ENCODE results near the gene IL1A. TPM values are rescaled to one million over a fixed set of nuclear protein-coding genes. Genes with fewer than 3 reads are reported as not detected.
A peak's percentile ranks its signal among the peaks of the same experiment; 100 is the strongest.

Gene IL1A
- total RNA-seq, 1 donor from 2014 or later = 3.2 TPM

DNA sequence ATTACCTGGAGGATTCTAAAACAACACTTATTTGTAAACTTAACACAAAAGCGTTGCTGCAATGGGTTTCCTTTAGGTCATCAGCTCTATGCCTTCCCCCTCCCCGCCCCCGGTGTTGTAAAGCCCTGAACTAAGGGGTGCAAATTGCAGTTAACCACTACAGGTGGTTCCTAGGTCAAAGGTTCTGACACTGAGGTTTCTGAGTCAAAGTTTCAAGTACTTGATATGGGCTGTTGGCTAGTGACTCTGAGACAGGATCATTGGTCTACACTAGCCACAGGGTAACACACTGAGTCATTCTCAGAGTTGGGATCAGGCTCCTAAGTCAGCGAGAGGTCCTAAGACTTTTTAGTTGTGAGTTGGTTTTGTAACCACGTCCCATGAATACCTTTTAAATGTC, 36.8 kb upstream of the IL1A start:
- no peak overlapping the region for H3K27ac ChIP-seq
- peaks cover 2% of the 10 kb centered on the region for H3K36me3 Mint-ChIP-seq
- no peaks in the 10 kb centered on the region for H4K20me1 ChIP-seq (ENCODE audit: low read depth)
- H3K27ac Mint-ChIP-seq = peak overlapping the region; percentile 42
- no peaks in the 10 kb centered on the region for H3K27me3 ChIP-seq
- no peaks in the 10 kb centered on the region for H3K9me3 ChIP-seq (ENCODE audit: low read depth)
- no peaks in the 10 kb centered on the region for H3F3A ChIP-seq (ENCODE audit: low read depth)
- H3K4me2 ChIP-seq = no peak overlapping the region
- peaks cover 5% of the 10 kb centered on the region for H3K4me1 Mint-ChIP-seq
- no peak overlapping the region for H3K4me3 ChIP-seq
- DNase-seq (ENCODE audit: low spot score) = no peak
- H3K4me3 Mint-ChIP-seq = no peak overlapping the region
- TF ChIP-seq, protein P1, sequence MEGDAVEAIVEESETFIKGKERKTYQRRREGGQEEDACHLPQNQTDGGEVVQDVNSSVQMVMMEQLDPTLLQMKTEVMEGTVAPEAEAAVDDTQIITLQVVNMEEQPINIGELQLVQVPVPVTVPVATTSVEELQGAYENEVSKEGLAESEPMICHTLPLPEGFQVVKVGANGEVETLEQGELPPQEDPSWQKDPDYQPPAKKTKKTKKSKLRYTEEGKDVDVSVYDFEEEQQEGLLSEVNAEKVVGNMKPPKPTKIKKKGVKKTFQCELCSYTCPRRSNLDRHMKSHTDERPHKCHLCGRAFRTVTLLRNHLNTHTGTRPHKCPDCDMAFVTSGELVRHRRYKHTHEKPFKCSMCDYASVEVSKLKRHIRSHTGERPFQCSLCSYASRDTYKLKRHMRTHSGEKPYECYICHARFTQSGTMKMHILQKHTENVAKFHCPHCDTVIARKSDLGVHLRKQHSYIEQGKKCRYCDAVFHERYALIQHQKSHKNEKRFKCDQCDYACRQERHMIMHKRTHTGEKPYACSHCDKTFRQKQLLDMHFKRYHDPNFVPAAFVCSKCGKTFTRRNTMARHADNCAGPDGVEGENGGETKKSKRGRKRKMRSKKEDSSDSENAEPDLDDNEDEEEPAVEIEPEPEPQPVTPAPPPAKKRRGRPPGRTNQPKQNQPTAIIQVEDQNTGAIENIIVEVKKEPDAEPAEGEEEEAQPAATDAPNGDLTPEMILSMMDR (IDR thresholded peaks at IDR 0.05) = no peak
- TF ChIP-seq EZH2 (IDR thresholded peaks at IDR 0.05) (no peak), EZH2phosphoT487 (IDR thresholded peaks at IDR 0.05) (no peak)
- H3K9ac ChIP-seq = no peak overlapping the region
- no peak overlapping the region for H2AFZ ChIP-seq (replicated peaks)
- no peaks in the 10 kb centered on the region for H3K36me3 ChIP-seq
- H3K9me3 Mint-ChIP-seq = no peaks in the 10 kb centered on the region
- H3K79me2 ChIP-seq (ENCODE audit: low read depth) = no peaks in the 10 kb centered on the region
- no peaks in the 10 kb centered on the region for H3K27me3 Mint-ChIP-seq (ENCODE audit: insufficient read depth, low read depth)
- H3K4me1 ChIP-seq = no peaks in the 10 kb centered on the region

DNA sequence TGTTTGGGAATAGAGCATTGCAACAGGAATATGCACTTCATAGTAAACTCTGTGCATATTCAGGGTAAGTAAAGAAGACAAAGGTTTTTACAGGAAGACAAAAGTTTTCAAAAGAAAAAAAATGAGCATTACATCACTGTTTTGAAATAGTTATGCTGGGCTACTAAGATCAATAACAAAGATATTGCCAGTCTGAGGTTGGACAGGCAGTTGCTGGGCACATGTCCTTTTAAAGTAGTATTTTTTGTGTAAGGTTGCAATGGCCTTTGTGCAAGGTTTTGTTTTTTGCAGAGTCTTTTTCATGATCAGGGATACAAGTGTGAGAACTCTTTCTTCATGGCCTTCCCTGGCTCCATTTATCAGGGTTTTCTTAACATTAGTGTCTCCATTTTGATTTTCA, 36.0 kb upstream of the IL1A start:
- Mint-ChIP-seq H3K27ac (no peak overlapping the region), H3K9me3 (no peaks in the 10 kb centered on the region), H3K36me3 (peaks cover 2% of the 10 kb centered on the region), H3K4me1 (peaks cover 5% of the 10 kb centered on the region), H3K27me3 (ENCODE audit: insufficient read depth, low read depth) (no peaks in the 10 kb centered on the region), H3K4me3 (no peak overlapping the region)
- H3K9ac ChIP-seq = no peak overlapping the region
- no peak overlapping the region for H3K4me2 ChIP-seq
- no peaks in the 10 kb centered on the region for H3F3A ChIP-seq (ENCODE audit: low read depth)
- no peaks in the 10 kb centered on the region for H3K9me3 ChIP-seq (ENCODE audit: low read depth)
- no peaks in the 10 kb centered on the region for H3K27me3 ChIP-seq
- H3K4me3 ChIP-seq = no peak overlapping the region
- no peaks in the 10 kb centered on the region for H3K4me1 ChIP-seq
- TF ChIP-seq EZH2phosphoT487 (IDR thresholded peaks at IDR 0.05) (no peak), EZH2 (IDR thresholded peaks at IDR 0.05) (no peak)
- TF ChIP-seq, protein P1 (IDR thresholded peaks at IDR 0.05) = no peak
- H3K27ac ChIP-seq = no peak overlapping the region
- no peaks in the 10 kb centered on the region for H4K20me1 ChIP-seq (ENCODE audit: low read depth)
- DNase-seq (ENCODE audit: low spot score) = no peak
- no peaks in the 10 kb centered on the region for H3K79me2 ChIP-seq (ENCODE audit: low read depth)
- H3K36me3 ChIP-seq = no peaks in the 10 kb centered on the region
- H2AFZ ChIP-seq (replicated peaks) = no peak overlapping the region

DNA sequence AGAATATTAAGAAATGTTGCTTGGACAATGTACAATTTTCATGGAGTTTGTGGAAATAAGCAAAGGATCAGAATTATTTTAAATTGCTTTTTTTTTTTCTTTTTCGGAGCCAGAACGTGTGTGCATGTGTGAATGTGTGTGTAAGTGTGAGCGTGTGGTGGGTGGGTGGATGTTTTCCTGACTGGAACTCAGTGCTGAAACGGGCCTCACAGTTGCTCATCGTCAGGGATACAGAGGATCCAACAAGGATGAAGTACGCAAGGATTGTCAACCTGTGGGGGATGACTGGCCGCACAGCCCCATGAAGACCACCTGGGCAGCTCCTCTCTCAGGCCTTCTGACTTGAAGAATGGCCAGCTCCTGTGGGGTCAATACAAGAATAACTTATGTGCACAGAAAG, 34.8 kb upstream of the IL1A start:
- no peaks in the 10 kb centered on the region for H3K27me3 Mint-ChIP-seq (ENCODE audit: insufficient read depth, low read depth)

More for the DNA sequence above, 34.8 kb upstream of the IL1A start:
- Histone ChIP-seq H3K4me3 (no peak overlapping the region), H3K36me3 (no peaks in the 10 kb centered on the region), H3K27ac (no peak overlapping the region), H4K20me1 (ENCODE audit: low read depth) (no peaks in the 10 kb centered on the region), H3K4me2 (no peak overlapping the region), H3K4me1 (no peaks in the 10 kb centered on the region), H3K27me3 (no peaks in the 10 kb centered on the region), H3F3A (ENCODE audit: low read depth) (no peaks in the 10 kb centered on the region), H3K9ac (no peak overlapping the region), H2AFZ (replicated peaks) (no peak overlapping the region), H3K9me3 (ENCODE audit: low read depth) (no peaks in the 10 kb centered on the region), H3K79me2 (ENCODE audit: low read depth) (no peaks in the 10 kb centered on the region)
- Mint-ChIP-seq H3K4me3 (no peak overlapping the region), H3K27ac (no peak overlapping the region), H3K4me1 (peaks cover 10% of the 10 kb centered on the region), H3K9me3 (no peaks in the 10 kb centered on the region), H3K36me3 (peaks cover 2% of the 10 kb centered on the region)
- TF ChIP-seq, protein P1 (IDR thresholded peaks at IDR 0.05) = no peak
- no peak for TF ChIP-seq EZH2 (IDR thresholded peaks at IDR 0.05)
- TF ChIP-seq EZH2phosphoT487 (IDR thresholded peaks at IDR 0.05) = no peak
- no peak for DNase-seq (ENCODE audit: low spot score)
